Thoracic aorta (tissue), 2 donors: ENCODE results near the gene CDK5. TPM values are rescaled to one million over a fixed set of nuclear protein-coding genes. Genes with fewer than 3 reads are reported as not detected.
"Not testable (repeated sequence)": the region's sequence is repeated elsewhere in the genome, so short reads cannot be mapped to it uniquely, and the experiment has no call there.

Source experiments
- ATAC-seq: fragments of 150-250 bp; one replicate; pipeline ENCODE4 v1.8.0; 2017; ENCODE audit warnings: low read depth; ENCODE audit not compliant: insufficient number of reproducible peaks, low FRiP score
- DNase-seq: peaks from one replicate; pipeline ENCODE4 v3.0.0-alpha.2; 2020; ENCODE audit warnings: low spot score
- H3K27ac ChIP-seq, 2 donors: fragments of 200-600 bp; sonication (generic); 1 replicate in 1 of 2; 2 replicates in 1 of 2; pipeline ENCODE4 v1.5.1; 2016; ENCODE audit warnings: mild to moderate bottlenecking in 2 of 2, moderate library complexity in 2 of 2
- H3K27me3 ChIP-seq: fragments of 200-600 bp; sonication (generic); replicated peaks from 2 replicates; pipeline ENCODE4 v1.6.0; 2016; ENCODE audit warnings: mild to moderate bottlenecking; ENCODE audit not compliant: insufficient read depth
- H3K36me3 ChIP-seq: fragments of 200-600 bp; sonication (generic); one replicate; pipeline ENCODE4 v1.5.1; 2016
- H3K4me1 ChIP-seq, 2 donors: fragments of 200-600 bp; sonication (generic); 1 replicate in 1 of 2; 2 replicates in 1 of 2; pipeline versions ENCODE4 v1.5.1 to v1.6.0; 2016; ENCODE audit warnings: low read depth in 2 of 2, mild to moderate bottlenecking in 1 of 2; ENCODE audit not compliant: control insufficient read depth in 1 of 2
- H3K4me3 ChIP-seq: fragments of 200-600 bp; sonication (generic); 2 replicates; pipeline ENCODE4 v1.5.1; 2016; ENCODE audit warnings: mild to moderate bottlenecking
- H3K9me3 ChIP-seq: fragments of 200-600 bp; sonication (generic); 2 replicates; pipeline ENCODE4 v1.5.1; 2016
- CTCF ChIP-seq: fragments of 200-600 bp; sonication (generic); IDR thresholded peaks from one replicate; pipeline ENCODE4 v1.5.1; 2019; ENCODE audit warnings: antibody characterized with exemption
- total RNA-seq, 2 donors: library from RNA; depleted of rRNA; stranded (reverse); fragments of >200 nt; gene quantifications; one replicate each; pipeline versions ENCODE4 v1.1.0 to v1.2.3, GENCODE V29; 2016

CDK5 gene
- total RNA-seq, 2 donors from 2014 or later = 1.8 to 3.1 TPM

- no peaks in the 10 kb centered on the region for H3K27me3 ChIP-seq
- DNase-seq (no peak), ATAC-seq (no peak)
- no peak for TF ChIP-seq CTCF
- no peak overlapping the region for H3K4me3 ChIP-seq
- H3K36me3 ChIP-seq = peaks cover 7% of the 10 kb centered on the region
- H3K4me1 ChIP-seq = peaks cover 0 to 5% of the 10 kb centered on the region in 2 donors
- H3K27ac ChIP-seq = no peak overlapping the region
- H3K9me3 ChIP-seq = no peaks in the 10 kb centered on the region
These were observed 10.8 kb downstream of the CDK5 start for GRCh38 chr7:151046603-151047573.

- no peak overlapping the region for H3K4me3 ChIP-seq
- no peak overlapping the region for H3K27ac ChIP-seq
- H3K36me3 ChIP-seq = peaks cover 9% of the 10 kb centered on the region
- H3K4me1 ChIP-seq = peaks cover 0 to 2% of the 10 kb centered on the region in 2 donors
- DNase-seq (no peak), ATAC-seq (no peak)
- TF ChIP-seq CTCF = no peak
- H3K27me3 ChIP-seq = no peaks in the 10 kb centered on the region
- no peaks in the 10 kb centered on the region for H3K9me3 ChIP-seq
These were observed 11.7 kb downstream of the CDK5 start for GRCh38 chr7:151045967-151046366.

DNA sequence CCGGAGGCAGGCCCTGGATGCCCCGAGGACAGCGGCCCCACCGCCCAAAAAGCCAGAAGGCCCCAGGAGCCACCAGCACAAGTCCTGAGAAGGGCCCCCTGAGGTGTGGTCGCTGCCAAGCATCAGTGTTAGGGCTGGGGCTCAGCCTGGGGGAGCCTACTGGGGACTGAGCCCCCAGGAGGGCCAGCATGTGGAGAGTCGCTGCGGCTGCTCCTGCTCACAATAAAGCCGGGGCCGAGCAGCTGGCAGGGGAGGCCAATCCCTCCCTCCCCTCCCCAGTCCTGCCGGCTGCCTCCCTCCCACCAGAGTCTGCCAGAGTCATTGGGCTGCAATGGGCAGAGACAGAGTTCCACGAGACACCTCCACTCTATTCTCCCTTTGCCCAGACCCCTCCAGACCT, 12.4 kb downstream of the CDK5 start:
- TF ChIP-seq CTCF = no peak
- no peak for DNase-seq
- H3K9me3 ChIP-seq = no peaks in the 10 kb centered on the region
- no peak overlapping the region for H3K4me3 ChIP-seq
- peaks cover 9% of the 10 kb centered on the region for H3K36me3 ChIP-seq
- no peak for ATAC-seq
- no peaks in the 10 kb centered on the region for H3K27me3 ChIP-seq
- H3K4me1 ChIP-seq = no peaks in the 10 kb centered on the region
- no peak overlapping the region for H3K27ac ChIP-seq

DNA sequence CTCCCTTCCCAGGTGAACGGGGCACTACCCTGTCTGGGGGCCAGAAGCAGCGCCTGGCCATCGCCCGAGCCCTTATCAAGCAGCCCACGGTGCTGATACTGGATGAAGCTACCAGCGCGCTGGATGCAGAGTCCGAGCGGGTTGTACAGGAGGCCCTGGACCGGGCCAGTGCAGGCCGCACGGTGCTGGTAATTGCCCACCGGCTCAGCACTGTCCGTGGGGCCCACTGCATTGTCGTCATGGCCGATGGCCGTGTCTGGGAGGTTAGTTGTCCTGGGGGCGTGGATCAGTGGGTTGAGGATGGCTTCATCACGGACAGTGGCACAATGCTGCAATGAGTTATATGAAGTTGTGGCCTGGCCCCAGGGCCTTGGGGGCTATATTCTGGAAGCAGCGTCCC, 13.7 kb downstream of the CDK5 start:
- peaks cover 9% of the 10 kb centered on the region for H3K36me3 ChIP-seq
- no peak overlapping the region for H3K4me3 ChIP-seq
- no peak for TF ChIP-seq CTCF
- DNase-seq = no peak
- H3K27me3 ChIP-seq = no peaks in the 10 kb centered on the region
- H3K4me1 ChIP-seq = peaks cover 5% of the 10 kb centered on the region in 2 donors
- H3K9me3 ChIP-seq = no peaks in the 10 kb centered on the region
- no peak for ATAC-seq
- no peak overlapping the region for H3K27ac ChIP-seq

GRCh38 chr7:151043449-151043848, 14.2 kb downstream of the CDK5 start:
- H3K4me3 ChIP-seq, H3K27me3 ChIP-seq, H3K36me3 ChIP-seq, DNase-seq, ATAC-seq, H3K27ac ChIP-seq, H3K9me3 ChIP-seq: not testable (repeated sequence)
- H3K4me1 ChIP-seq = peaks cover 10% of the 10 kb centered on the region in 2 donors
